ENCODE data around the gene OXNAD1.
A peak's percentile ranks its signal among the peaks of the same experiment; 100 is the strongest.

Gene OXNAD1

GRCh38 chr3:16329036-16329825, 64.2 kb downstream of the OXNAD1 start:
- DNase-seq = no peak

GRCh38 chr3:16329826-16330129, 64.8 kb downstream of the OXNAD1 start:
- DNase-seq = no peak

GRCh38 chr3:16330351-16330750, 65.3 kb downstream of the OXNAD1 start:
- no peak for DNase-seq

- DNase-seq = no peak
Measured at GRCh38 chr3:16331319-16331883, 66.4 kb downstream of the OXNAD1 start.

GRCh38 chr3:16332904-16333426, 68.0 kb downstream of the OXNAD1 start:
- no peak for DNase-seq

GRCh38 chr3:16334909-16335308, 69.9 kb downstream of the OXNAD1 start:
- no peak for DNase-seq

GRCh38 chr3:16335333-16335732, 70.3 kb downstream of the OXNAD1 start:
- DNase-seq = no peak

- DNase-seq = no peak
Measured at GRCh38 chr3:16335772-16336645, 71.0 kb downstream of the OXNAD1 start.

GRCh38 chr3:16336825-16337224, 71.8 kb downstream of the OXNAD1 start:
- DNase-seq = no peak

- DNase-seq = peak; percentile 23 to 26
Measured at GRCh38 chr3:16337856-16338540, 73.0 kb downstream of the OXNAD1 start.

- peak in 1 of 2 donors; percentile 20 for DNase-seq
Measured at GRCh38 chr3:16338999-16339398, 74.0 kb downstream of the OXNAD1 start.

- no peak for DNase-seq
Measured at GRCh38 chr3:16343101-16343500, 78.1 kb downstream of the OXNAD1 start.

GRCh38 chr3:16346413-16347081, 81.5 kb downstream of the OXNAD1 start:
- DNase-seq = no peak

GRCh38 chr3:16347548-16347947, 82.5 kb downstream of the OXNAD1 start:
- no peak for DNase-seq

- DNase-seq = no peak
Measured at GRCh38 chr3:16349986-16350596, 85.1 kb downstream of the OXNAD1 start.

GRCh38 chr3:16350597-16351318, 85.7 kb downstream of the OXNAD1 start:
- no peak for DNase-seq

GRCh38 chr3:16352428-16352827, 87.4 kb downstream of the OXNAD1 start:
- DNase-seq = no peak

GRCh38 chr3:16354291-16354690, 89.3 kb downstream of the OXNAD1 start:
- no peak for DNase-seq

Data from activated CD4-positive, alpha-beta T cell treated with anti-CD3 and anti-CD28 coated beads for 4 hours (primary cell).